Type B pancreatic cell (in vitro differentiated cells): ENCODE data around the gene BPHL. TPM values are rescaled to one million over a fixed set of nuclear protein-coding genes. Genes with fewer than 3 reads are reported as not detected.

Experiments
- DNase-seq: peaks from one replicate; pipeline ENCODE4 v3.0.0; 2021; ENCODE audit warnings: mixed read lengths; ENCODE audit not compliant: unreplicated experiment; ENCODE audit errors: extremely low spot score
- H3K27ac Mint-ChIP-seq: 2 replicates; pipeline ENCODE4 v1.8.0; 2021; ENCODE audit warnings: mild to moderate bottlenecking, mixed read lengths
- H3K27me3 Mint-ChIP-seq: 2 replicates; pipeline ENCODE4 v1.8.0; 2021; ENCODE audit warnings: mixed read lengths
- H3K36me3 Mint-ChIP-seq: 2 replicates; pipeline ENCODE4 v1.8.0; 2021; ENCODE audit warnings: mixed read lengths
- H3K4me1 Mint-ChIP-seq: one replicate; pipeline ENCODE4 v1.8.0; 2021; ENCODE audit warnings: mixed read lengths; ENCODE audit not compliant: unreplicated experiment
- H3K4me3 Mint-ChIP-seq: 2 replicates; pipeline ENCODE4 v1.8.0; 2021; ENCODE audit warnings: mild to moderate bottlenecking, mixed read lengths
- H3K9me3 Mint-ChIP-seq: 2 replicates; pipeline ENCODE4 v1.8.0; 2021; ENCODE audit warnings: mixed read lengths
- total RNA-seq: library from RNA; stranded (reverse); gene quantifications from 2 replicates; pipeline ENCODE4 v1.2.1, GENCODE V29; 2021; ENCODE audit warnings: low replicate concordance
- TF ChIP-seq, protein P1 (sequence below): fragments of 200-600 bp; sonication (generic); conservative IDR thresholded peaks from 2 replicates; pipeline ENCODE4 v1.5.0; 2021; ENCODE audit warnings: antibody characterized with exemption, mild to moderate bottlenecking

The BPHL gene
- total RNA-seq, 1 donor from 2014 or later = 56.2 TPM

DNA sequence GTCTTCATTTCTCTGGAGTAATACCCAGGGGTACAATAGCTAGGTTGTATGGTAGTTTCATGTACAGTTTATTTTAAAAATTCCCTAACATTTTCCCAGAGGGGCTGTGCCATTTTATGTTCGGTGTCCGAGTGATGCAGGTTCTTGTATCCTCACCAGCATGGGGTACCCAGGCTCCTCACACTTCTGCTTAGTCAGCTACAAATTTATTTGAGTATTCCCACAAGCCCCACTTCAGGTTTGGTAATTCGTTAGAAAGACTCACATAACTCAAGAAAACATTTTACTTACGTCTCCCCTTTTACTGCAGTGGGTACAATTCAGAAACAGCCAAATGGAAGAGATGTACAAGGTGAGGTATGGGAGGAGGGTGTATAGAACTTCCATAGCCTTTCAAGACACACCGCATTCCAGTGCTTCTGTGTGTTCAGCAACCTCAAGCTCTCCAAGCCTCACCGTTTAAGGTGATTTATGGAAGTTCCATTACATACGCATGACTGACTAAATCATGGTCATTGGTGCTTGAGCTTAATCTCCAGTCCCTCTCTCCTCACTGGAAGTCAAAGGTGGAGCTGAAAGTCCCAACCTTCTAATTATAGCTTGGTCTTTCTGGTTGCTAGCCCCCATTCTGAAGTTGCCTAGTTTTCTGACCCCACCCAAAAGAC, 32.1 kb upstream of the BPHL start:
- Mint-ChIP-seq H3K4me3 (no peak overlapping the region), H3K36me3 (peaks cover 51% of the 10 kb centered on the region), H3K4me1 (peaks cover 25% of the 10 kb centered on the region), H3K27me3 (no peaks in the 10 kb centered on the region), H3K27ac (peak overlapping the region; percentile 83), H3K9me3 (no peaks in the 10 kb centered on the region)
- TF ChIP-seq, protein P1, sequence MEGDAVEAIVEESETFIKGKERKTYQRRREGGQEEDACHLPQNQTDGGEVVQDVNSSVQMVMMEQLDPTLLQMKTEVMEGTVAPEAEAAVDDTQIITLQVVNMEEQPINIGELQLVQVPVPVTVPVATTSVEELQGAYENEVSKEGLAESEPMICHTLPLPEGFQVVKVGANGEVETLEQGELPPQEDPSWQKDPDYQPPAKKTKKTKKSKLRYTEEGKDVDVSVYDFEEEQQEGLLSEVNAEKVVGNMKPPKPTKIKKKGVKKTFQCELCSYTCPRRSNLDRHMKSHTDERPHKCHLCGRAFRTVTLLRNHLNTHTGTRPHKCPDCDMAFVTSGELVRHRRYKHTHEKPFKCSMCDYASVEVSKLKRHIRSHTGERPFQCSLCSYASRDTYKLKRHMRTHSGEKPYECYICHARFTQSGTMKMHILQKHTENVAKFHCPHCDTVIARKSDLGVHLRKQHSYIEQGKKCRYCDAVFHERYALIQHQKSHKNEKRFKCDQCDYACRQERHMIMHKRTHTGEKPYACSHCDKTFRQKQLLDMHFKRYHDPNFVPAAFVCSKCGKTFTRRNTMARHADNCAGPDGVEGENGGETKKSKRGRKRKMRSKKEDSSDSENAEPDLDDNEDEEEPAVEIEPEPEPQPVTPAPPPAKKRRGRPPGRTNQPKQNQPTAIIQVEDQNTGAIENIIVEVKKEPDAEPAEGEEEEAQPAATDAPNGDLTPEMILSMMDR = no peak
- no peak for DNase-seq

DNA sequence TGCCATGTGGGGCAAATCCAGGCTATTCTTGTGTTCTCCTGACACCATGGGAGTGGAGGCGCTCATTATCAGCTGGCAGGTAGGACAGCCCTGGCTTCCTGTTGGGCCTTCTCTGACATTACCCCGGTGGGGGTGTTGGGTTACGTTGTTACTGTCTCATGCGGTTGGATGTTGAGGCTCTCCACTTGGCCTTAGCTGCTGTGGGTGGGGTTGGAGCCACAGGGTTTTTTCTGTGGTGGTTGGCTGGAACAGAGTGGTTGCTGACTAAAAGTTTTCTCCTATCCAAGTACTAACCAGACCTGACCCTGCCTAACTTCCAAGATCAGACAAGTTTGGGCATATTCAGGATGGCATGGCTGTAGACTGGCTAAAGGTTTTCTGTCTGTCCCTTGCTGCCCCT, 30.1 kb upstream of the BPHL start:
- H3K27ac Mint-ChIP-seq = peak overlapping the region; percentile 46
- no peak overlapping the region for H3K4me3 Mint-ChIP-seq
- no peaks in the 10 kb centered on the region for H3K27me3 Mint-ChIP-seq
- TF ChIP-seq, protein P1 = no peak
- H3K4me1 Mint-ChIP-seq = peaks cover 25% of the 10 kb centered on the region
- H3K36me3 Mint-ChIP-seq = peaks cover 42% of the 10 kb centered on the region
- DNase-seq = no peak
- H3K9me3 Mint-ChIP-seq = no peaks in the 10 kb centered on the region

DNA sequence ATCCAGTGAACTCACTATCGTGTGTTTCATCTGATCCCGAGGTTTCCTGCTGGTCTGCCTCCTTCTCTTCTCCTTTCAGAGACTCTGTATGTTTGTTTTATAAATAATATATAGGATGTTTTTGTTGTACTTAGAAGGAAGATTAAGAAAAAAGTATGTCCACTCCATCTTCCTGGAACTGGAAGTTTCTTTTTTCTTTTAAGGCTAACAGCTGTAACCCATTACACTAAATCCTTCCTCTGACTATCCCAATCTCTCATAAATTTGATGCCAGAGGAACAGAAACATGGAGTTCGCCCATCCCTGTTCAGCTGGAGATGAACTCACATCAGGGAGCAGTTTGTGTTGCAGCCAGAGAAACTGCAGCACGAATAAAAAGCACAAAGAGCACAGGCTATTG, 29.5 kb upstream of the BPHL start:
- TF ChIP-seq, protein P1 = no peak
- Mint-ChIP-seq H3K9me3 (no peaks in the 10 kb centered on the region), H3K36me3 (peaks cover 38% of the 10 kb centered on the region), H3K4me3 (no peak overlapping the region), H3K27ac (no peak overlapping the region), H3K4me1 (peaks cover 25% of the 10 kb centered on the region), H3K27me3 (no peaks in the 10 kb centered on the region)
- DNase-seq = no peak

DNA sequence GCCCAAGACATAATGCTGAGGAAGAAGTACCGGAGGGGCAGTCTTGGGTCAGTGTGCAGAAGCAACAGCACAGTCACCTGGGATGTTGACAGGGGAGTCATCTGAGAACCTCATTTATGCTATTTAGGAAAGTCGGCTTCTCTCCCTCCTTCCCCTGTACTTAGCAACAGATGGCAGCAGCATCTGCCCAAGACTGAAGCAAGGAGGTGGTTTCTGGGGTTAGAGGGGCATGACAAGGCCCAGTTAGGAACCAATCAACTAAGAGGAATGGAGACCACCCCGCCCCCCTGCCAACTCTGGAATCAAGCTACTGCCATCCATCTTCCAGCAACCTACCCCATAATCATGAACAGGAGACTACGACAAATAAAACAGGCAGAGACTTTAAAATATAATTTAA, 28.5 kb upstream of the BPHL start:
- Mint-ChIP-seq H3K4me3 (no peak overlapping the region), H3K27ac (no peak overlapping the region), H3K27me3 (no peaks in the 10 kb centered on the region), H3K9me3 (no peaks in the 10 kb centered on the region), H3K4me1 (peaks cover 25% of the 10 kb centered on the region), H3K36me3 (peaks cover 36% of the 10 kb centered on the region)
- TF ChIP-seq, protein P1 = no peak
- no peak for DNase-seq

DNA sequence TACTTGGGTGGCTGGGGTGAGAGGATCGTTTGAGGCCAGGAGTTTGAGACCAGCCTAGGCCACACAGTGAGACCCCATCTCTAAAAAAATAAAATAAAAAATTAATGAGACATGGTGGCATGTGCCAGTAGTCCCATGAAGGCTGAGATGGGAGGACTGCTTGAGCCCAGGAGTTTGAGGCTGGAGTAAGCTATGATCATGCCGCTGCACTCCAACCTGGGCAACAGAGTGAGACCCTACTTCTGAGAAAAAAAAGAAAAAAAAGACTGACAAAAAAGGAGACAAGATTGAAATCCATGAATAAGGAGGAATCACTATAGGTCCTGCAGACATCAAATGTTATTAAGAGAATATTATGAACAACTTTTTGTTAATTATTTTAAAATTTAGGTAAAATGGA, 23.7 kb upstream of the BPHL start:
- Mint-ChIP-seq H3K9me3 (no peaks in the 10 kb centered on the region), H3K27me3 (no peaks in the 10 kb centered on the region), H3K4me1 (peaks cover 8% of the 10 kb centered on the region), H3K36me3 (peaks cover 22% of the 10 kb centered on the region), H3K4me3 (no peak overlapping the region), H3K27ac (no peak overlapping the region)
- DNase-seq = peak; percentile 1
- TF ChIP-seq, protein P1 = no peak

DNA sequence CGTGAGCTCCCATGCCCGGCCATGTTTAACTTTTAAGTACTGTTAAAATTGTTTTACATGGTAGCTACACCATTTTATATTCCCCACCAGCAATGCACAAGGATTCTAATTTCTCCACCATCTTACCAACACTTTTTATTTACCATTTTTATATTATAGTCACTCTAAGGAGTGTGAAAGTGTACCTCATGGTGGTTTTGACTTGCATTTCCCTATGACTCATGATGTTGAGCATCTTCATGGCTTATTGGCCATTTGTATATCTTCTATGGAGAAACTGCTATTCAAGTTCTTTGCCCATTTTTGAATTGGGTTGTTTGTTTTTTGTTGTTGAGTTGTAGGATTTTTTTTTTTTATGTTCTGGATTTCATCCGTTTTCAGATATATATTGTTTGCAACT, 15.6 kb upstream of the BPHL start:
- no peaks in the 10 kb centered on the region for H3K27me3 Mint-ChIP-seq
- H3K27ac Mint-ChIP-seq = no peak overlapping the region
- H3K4me3 Mint-ChIP-seq = no peak overlapping the region
- TF ChIP-seq, protein P1 = no peak
- peaks cover 34% of the 10 kb centered on the region for H3K36me3 Mint-ChIP-seq
- no peaks in the 10 kb centered on the region for H3K9me3 Mint-ChIP-seq
- no peaks in the 10 kb centered on the region for H3K4me1 Mint-ChIP-seq
- DNase-seq = no peak
